ENCODE results near the gene RACK1.

The RACK1 gene

DNA sequence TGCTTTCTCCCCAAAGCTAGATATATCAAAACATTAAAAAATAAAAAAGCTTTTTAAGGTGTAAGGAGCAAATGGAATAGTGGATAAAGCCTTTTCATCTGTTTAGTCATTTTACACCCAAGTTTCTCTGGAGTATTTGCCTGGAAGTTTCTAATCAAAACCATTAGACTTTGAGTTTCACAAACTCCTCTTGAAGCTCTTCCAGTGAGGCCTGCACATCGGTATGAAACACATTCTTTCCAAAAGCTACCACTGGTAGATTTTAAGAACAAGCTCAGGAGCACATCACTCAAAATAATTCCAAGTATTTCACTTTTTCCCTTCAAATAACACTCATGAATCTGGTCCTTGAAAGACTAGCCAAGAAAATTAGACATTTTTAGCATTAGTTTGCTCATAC is 11.6 kb upstream of the RACK1 start:
- TF ChIP-seq, protein P1, sequence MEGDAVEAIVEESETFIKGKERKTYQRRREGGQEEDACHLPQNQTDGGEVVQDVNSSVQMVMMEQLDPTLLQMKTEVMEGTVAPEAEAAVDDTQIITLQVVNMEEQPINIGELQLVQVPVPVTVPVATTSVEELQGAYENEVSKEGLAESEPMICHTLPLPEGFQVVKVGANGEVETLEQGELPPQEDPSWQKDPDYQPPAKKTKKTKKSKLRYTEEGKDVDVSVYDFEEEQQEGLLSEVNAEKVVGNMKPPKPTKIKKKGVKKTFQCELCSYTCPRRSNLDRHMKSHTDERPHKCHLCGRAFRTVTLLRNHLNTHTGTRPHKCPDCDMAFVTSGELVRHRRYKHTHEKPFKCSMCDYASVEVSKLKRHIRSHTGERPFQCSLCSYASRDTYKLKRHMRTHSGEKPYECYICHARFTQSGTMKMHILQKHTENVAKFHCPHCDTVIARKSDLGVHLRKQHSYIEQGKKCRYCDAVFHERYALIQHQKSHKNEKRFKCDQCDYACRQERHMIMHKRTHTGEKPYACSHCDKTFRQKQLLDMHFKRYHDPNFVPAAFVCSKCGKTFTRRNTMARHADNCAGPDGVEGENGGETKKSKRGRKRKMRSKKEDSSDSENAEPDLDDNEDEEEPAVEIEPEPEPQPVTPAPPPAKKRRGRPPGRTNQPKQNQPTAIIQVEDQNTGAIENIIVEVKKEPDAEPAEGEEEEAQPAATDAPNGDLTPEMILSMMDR (conservative IDR thresholded peaks at IDR 0.05; ENCODE audit: low read depth, low read length): no peak
- no peak overlapping the region for H3K4me3 ChIP-seq (ENCODE audit: low read length)
- DNase-seq (ENCODE audit: low read depth): no peak

GRCh38 chr5:181248277-181248676 is 4.6 kb upstream of the RACK1 start:
- TF ChIP-seq, protein P1 (conservative IDR thresholded peaks at IDR 0.05; ENCODE audit: low read depth, low read length): no peak
- H3K4me3 ChIP-seq (ENCODE audit: low read length): peak overlapping the region; percentile 88
- no peak for DNase-seq (ENCODE audit: low read depth)

DNA sequence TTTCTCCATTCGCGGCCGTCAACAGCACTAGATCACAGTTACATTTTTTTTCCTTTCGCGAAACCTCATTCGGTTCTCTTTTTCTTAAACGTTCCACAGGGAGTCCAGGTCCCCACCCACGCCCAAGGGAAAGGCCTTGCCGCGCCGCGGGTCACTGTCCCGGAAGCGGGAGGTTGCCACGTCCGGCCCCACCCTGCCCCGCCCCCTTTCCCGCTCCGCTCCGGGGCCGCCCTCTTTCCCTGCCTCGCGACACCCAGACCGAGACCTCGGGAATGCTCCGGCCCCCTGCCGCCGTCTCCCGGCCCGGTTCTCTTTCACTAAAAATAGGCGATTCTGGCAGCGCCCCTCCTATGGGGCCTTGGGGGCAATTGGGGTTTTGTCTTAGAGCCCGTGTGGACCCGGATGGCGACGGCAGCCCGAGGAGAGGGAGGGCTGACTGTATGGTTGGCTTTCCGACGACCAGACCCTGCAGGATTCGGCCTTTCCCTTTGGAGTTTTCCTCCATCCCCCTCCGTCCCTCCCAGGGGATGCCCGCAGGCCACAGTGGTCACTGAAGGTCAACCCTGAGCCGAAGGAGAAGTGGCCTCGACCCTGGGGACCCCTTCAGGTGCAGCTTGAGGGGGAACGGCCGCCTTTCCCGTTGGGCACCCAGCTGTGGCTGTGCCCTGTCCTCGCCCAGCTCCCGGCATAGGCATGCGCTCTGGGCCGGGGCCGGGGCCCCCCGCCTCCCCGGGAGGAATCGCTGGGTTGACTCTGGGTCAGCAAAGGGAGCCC is 2.8 kb upstream of the RACK1 start:
- DNase-seq (ENCODE audit: low read depth): no peak

DNA sequence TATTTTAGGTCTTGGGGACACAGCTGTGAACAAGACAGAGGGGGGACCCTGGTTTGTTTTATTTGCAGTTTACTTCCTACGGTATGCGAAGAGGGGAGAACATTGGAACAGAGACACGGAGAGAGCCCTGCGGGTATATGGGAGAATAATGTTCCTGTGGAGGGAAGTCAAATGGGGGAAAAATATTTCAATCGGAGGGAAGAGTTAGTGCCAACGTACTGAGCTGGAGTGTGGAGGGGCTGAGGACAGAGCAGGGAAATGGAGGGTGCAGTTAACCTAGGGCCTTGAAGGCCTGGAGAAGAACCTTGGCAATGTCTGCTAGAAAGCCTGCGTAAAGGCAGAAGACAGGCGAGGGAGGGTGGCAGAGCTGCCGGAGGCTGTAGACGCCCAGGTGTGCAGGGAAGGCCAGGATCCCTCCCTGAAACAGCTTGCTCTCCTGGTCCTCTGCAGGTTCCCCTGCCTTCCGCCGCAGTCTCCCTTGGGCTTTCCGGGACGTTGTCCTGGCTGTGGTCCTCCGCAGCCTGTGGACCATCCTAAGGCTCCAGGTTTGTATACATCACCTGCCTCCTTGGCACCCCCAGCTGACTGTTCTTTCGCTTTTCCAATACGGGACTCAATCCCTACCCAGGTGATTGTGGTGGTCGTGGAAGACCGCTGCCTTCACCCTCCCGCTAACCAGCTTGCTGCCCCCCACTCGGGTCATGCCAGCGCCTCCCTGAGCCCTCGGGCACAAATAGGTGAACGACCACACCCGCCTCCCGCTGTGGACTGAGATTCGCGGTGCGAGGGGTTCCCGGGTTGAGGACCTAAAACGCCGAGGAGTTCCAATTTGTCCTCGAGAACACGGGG is 1.9 kb upstream of the RACK1 start:
- H3K4me3 ChIP-seq (ENCODE audit: low read length): peak overlapping the region; percentile 88
- DNase-seq (ENCODE audit: low read depth): no peak
- TF ChIP-seq, protein P1 (conservative IDR thresholded peaks at IDR 0.05; ENCODE audit: low read depth, low read length): no peak

More for the DNA sequence above, 2.8 kb upstream of the RACK1 start:
- TF ChIP-seq, protein P1 (conservative IDR thresholded peaks at IDR 0.05; ENCODE audit: low read depth, low read length): no peak
- H3K4me3 ChIP-seq (ENCODE audit: low read length): peak overlapping the region; percentile 88

- TF ChIP-seq, protein P1 (conservative IDR thresholded peaks at IDR 0.05; ENCODE audit: low read depth, low read length): no peak
- peak overlapping the region; percentile 99 for H3K4me3 ChIP-seq (ENCODE audit: low read length)
- DNase-seq (ENCODE audit: low read depth): no peak
These were observed 615 bp downstream of the RACK1 start for GRCh38 chr5:181243018-181243563.

DNA sequence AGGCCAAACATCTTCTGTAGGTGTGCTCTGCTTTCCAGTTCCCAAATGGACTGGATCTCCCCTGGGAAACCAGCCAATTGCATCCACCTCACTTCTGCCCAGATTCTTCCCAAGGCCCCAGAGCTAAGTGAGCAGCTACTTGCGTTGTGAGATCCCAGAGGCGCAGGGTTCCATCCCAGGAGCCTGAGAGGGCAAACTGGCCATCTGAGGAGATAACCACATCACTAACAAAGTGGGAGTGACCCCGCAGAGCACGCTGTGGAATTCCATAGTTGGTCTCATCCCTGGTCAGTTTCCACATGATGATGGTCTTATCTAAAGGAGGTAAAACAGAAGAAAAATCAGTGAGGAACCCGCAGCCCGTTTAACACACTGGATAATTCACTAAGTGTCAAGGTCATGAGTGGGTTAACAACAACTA is 1.7 kb downstream of the RACK1 start:
- TF ChIP-seq, protein P1 (conservative IDR thresholded peaks at IDR 0.05; ENCODE audit: low read depth, low read length): no peak
- DNase-seq (ENCODE audit: low read depth): no peak
- H3K4me3 ChIP-seq (ENCODE audit: low read length): peak overlapping the region; percentile 99
